ENCODE measurements around the gene OBSL1. TPM values are rescaled to one million over a fixed set of nuclear protein-coding genes. Genes with fewer than 3 reads are reported as not detected.

Gene OBSL1
- total and polyA plus RNA-seq, 10 of the 15 experiments (the other 5 are each of a cell fraction or from before 2014, with no cell fraction given): 0.14 to 0.77 TPM; not detected in 8

DNA sequence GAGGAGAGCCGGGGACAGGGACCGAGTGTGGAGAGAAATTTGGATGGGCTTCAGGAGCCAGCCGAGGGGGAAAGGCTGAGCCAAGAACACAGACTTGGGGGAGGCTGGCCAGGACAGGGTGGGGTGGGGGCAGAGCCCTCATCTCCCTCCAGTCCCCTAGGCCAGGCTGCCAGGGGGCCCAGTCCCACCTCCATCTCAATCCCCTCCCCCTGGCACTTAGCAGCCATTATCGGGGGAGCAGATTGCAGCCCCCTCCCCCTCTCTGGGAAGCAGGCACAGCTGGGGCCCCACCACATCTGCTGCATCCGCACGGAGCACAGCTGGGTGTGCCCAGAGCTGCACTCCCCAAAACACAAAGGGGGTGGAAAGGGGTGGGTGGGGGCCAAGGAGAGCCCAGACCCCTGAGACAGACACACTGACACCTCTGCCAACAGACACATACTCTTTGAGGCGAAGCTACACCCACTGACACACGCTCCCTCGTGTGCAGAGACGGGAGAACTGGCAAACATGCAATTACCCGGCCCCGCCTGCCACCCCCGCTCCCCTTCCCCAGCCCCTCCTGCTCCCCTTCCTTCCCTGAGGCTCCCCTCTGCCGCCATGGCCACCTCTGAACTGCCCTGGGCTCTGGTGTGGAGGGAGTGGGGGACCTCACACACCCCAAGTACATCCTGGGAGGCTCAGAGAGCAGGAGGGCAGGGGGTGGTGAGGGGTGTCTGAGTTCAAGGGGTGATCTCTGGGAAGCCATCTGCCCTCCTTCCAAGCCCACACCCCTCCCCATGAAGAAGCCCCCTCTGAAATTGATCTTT lies 62.2 kb downstream of the OBSL1 start:
- in situ Hi-C loops (cut with MboI) (no loop called here), intact Hi-C loops (cut with micrococcal nuclease; ENCODE audit: unreplicated experiment) (no loop called here)
- no peak overlapping the region for H3K9ac ChIP-seq (ENCODE audit: control insufficient read depth, insufficient read depth, low read length)
- no peak overlapping the region for H2AFZ ChIP-seq (ENCODE audit: control insufficient read depth, low read depth, low read length)
- H3K4me2 ChIP-seq (ENCODE audit: control insufficient read depth, insufficient read depth): no peak overlapping the region
- FAIRE-seq: no peak
- 17% methylated on average over 10 of the region's 14 CpGs for WGBS (ENCODE audit: insufficient coverage, insufficient replicate concordance, low lambda C conversion rate, missing lambda C conversion rate)
- TF ChIP-seq, protein P1, sequence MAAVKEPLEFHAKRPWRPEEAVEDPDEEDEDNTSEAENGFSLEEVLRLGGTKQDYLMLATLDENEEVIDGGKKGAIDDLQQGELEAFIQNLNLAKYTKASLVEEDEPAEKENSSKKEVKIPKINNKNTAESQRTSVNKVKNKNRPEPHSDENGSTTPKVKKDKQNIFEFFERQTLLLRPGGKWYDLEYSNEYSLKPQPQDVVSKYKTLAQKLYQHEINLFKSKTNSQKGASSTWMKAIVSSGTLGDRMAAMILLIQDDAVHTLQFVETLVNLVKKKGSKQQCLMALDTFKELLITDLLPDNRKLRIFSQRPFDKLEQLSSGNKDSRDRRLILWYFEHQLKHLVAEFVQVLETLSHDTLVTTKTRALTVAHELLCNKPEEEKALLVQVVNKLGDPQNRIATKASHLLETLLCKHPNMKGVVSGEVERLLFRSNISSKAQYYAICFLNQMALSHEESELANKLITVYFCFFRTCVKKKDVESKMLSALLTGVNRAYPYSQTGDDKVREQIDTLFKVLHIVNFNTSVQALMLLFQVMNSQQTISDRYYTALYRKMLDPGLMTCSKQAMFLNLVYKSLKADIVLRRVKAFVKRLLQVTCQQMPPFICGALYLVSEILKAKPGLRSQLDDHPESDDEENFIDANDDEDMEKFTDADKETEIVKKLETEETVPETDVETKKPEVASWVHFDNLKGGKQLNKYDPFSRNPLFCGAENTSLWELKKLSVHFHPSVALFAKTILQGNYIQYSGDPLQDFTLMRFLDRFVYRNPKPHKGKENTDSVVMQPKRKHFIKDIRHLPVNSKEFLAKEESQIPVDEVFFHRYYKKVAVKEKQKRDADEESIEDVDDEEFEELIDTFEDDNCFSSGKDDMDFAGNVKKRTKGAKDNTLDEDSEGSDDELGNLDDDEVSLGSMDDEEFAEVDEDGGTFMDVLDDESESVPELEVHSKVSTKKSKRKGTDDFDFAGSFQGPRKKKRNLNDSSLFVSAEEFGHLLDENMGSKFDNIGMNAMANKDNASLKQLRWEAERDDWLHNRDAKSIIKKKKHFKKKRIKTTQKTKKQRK (IDR thresholded peaks at IDR 0.05; ENCODE audit: low read depth, low read length): no peak
- TF ChIP-seq ZNF274 (IDR thresholded peaks at IDR 0.05; ENCODE audit: insufficient read depth, insufficient read length): no peak
- no peaks in the 10 kb centered on the region for H4K20me1 ChIP-seq (ENCODE audit: control insufficient read depth, insufficient read depth)
- no peak overlapping the region for H3K27ac ChIP-seq (ENCODE audit: control insufficient read depth, insufficient read depth)
- RAD21 ChIA-PET (ENCODE audit: unreplicated experiment): interaction anchor here (1.6 to 2.4 kb wide), 3 partner anchors 10 to 21 kb away, joined by 7 to 9 read pairs (median 8); partner anchors contain the start of gene GMPPA
- DNase-seq (ENCODE audit: low read depth, low spot score): no peak
- SMC1A ChIA-PET (ENCODE audit: uncharacterized antibody, unreplicated experiment): no interaction called here
- no TSS peak for BruUV-seq (replicated peaks)
- no peaks in the 10 kb centered on the region for H3K79me2 ChIP-seq (ENCODE audit: control insufficient read depth, insufficient read depth, low read length)
- CTCF ChIA-PET: interaction anchor here (1.0 to 3.4 kb wide), 6 partner anchors 10 to 51 kb away, joined by 3 to 26 read pairs (median 9); partner anchors contain the start of gene GMPPA
- peaks cover 12 to 14% of the 10 kb centered on the region in 2 experiments; a peak in 3 of 4 replicates for H3K27me3 ChIP-seq (replicated peaks in 1 of 2; ENCODE audit: control insufficient read depth in 2 of 2, insufficient read depth in 2 of 2, low read length in 1 of 2)
- H3K36me3 ChIP-seq (ENCODE audit: control insufficient read depth in 2 of 2, insufficient read depth in 2 of 2, low read length in 1 of 2): peaks cover 0 to 2% of the 10 kb centered on the region in 2 experiments; a peak in 1 of 4 replicates
- ATAC-seq: peak; percentile 42
- no peak overlapping the region for H3K4me3 ChIP-seq
- POLR2A ChIA-PET: no interaction called here
- no peaks in the 10 kb centered on the region for H3K9me3 ChIP-seq (replicated peaks; ENCODE audit: control insufficient read depth, insufficient read depth, low read length)
- no peaks in the 10 kb centered on the region for H3K4me1 ChIP-seq (ENCODE audit: control insufficient read depth, insufficient read depth, low read length)
